Esophagus muscularis mucosa (tissue), 4 donors: ENCODE results near the gene RICTOR.

ENCODE experiments used
- EP300 ChIP-seq: sonication (generic); formaldehyde crosslinking; IDR thresholded peaks from one replicate; pipeline ENCODE4 v1.6.1; 2017; ENCODE audit warnings: antibody characterized with exemption
- POLR2A ChIP-seq: fragments of 450-650 bp; IDR thresholded peaks from one replicate; pipeline ENCODE4 v1.6.1; 2017; ENCODE audit warnings: antibody characterized with exemption, moderate library complexity, mild to moderate bottlenecking, low read depth
- TF ChIP-seq, protein P1 (sequence below), 3 experiments: fragments of 200-600 bp in 2 of 3; fragments of 450-650 bp in 1 of 3; sonication (generic) in 2 of 3; IDR thresholded peaks; one replicate each; pipeline ENCODE4 v1.5.1; 2017 to 2019; ENCODE audit warnings: antibody characterized with exemption in 3 of 3, mild to moderate bottlenecking in 2 of 3, moderate library complexity in 1 of 3

DNA sequence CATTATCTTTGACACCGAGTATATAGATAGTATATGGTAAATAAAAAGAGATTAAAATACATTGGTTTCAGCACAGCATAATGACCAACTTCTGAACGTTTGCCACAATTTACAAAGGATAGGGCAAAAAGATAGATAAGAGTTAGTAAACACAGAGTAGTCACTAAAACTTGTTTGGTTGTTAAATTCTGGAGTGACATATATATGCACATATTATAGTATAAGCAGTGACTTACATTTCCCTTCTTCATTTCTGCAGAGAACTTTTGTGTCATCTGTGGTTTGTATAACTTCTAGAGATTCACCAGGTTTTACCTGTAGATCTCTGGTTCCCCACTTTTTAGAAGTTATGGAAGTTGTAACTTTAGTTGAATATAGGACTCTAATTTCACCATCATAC, 44.4 kb upstream of the RICTOR start:
- TF ChIP-seq EP300 (no peak), POLR2A (no peak)
- TF ChIP-seq, protein P1, sequence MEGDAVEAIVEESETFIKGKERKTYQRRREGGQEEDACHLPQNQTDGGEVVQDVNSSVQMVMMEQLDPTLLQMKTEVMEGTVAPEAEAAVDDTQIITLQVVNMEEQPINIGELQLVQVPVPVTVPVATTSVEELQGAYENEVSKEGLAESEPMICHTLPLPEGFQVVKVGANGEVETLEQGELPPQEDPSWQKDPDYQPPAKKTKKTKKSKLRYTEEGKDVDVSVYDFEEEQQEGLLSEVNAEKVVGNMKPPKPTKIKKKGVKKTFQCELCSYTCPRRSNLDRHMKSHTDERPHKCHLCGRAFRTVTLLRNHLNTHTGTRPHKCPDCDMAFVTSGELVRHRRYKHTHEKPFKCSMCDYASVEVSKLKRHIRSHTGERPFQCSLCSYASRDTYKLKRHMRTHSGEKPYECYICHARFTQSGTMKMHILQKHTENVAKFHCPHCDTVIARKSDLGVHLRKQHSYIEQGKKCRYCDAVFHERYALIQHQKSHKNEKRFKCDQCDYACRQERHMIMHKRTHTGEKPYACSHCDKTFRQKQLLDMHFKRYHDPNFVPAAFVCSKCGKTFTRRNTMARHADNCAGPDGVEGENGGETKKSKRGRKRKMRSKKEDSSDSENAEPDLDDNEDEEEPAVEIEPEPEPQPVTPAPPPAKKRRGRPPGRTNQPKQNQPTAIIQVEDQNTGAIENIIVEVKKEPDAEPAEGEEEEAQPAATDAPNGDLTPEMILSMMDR (IDR thresholded peaks at IDR 0.05): no peak
